T-helper 2 cell treated with Interferon-gamma antibody and Interleukin-4, amounts not matched to agents 5 μg/mL and 100 μg/mL, for 36 hours (primary cell): Measurements from ENCODE around the gene UBIAD1.
"Not testable (repeated sequence)": the region's sequence is repeated elsewhere in the genome, so short reads cannot be mapped to it uniquely, and the experiment has no call there.

ENCODE experiments used
- DNase-seq: peaks from one replicate; pipeline ENCODE4 v3.0.0; 2021; ENCODE audit warnings: low spot score
- H3K27ac Mint-ChIP-seq: one replicate; pipeline ENCODE4 v1.8.0; 2021; ENCODE audit warnings: mild to moderate bottlenecking, mixed read lengths
- H3K27me3 Mint-ChIP-seq: one replicate; pipeline ENCODE4 v1.8.0; 2021; ENCODE audit warnings: low read depth, mixed read lengths
- H3K36me3 Mint-ChIP-seq: one replicate; pipeline ENCODE4 v1.8.0; 2021; ENCODE audit warnings: low read depth, mixed read lengths
- H3K4me1 Mint-ChIP-seq: one replicate; pipeline ENCODE4 v1.8.0; 2021; ENCODE audit warnings: low read depth, mixed read lengths
- H3K4me3 Mint-ChIP-seq: one replicate; pipeline ENCODE4 v1.8.0; 2022; ENCODE audit warnings: mild to moderate bottlenecking, moderate library complexity, mixed read lengths
- H3K9me3 Mint-ChIP-seq: one replicate; pipeline ENCODE4 v1.8.0; 2021; ENCODE audit warnings: mixed read lengths

Gene UBIAD1

GRCh38 chr1:11262171-11263049 is 10.6 kb upstream of the UBIAD1 start, which contains the start of gene MTOR:
MTOR (minus strand) TSS chr1:11262551; CDS start chr1:11259409, 3,142 bp downstream.
- peak; percentile 98 for DNase-seq
- Mint-ChIP-seq H3K27me3 (peaks cover 2% of the 10 kb centered on the region), H3K27ac (peak within 1 kb of the TSS; percentile 86), H3K36me3 (peaks cover 14% of the 10 kb centered on the region), H3K9me3 (no peaks in the 10 kb centered on the region), H3K4me3 (peak within 1 kb of the TSS; percentile 97), H3K4me1 (peaks cover 9% of the 10 kb centered on the region)

- DNase-seq: no peak
- H3K4me1 Mint-ChIP-seq: peaks cover 7% of the 10 kb centered on the region
- H3K9me3 Mint-ChIP-seq: no peaks in the 10 kb centered on the region
- H3K27me3 Mint-ChIP-seq: peaks cover 4% of the 10 kb centered on the region
- no peak overlapping the region for H3K27ac Mint-ChIP-seq
- H3K36me3 Mint-ChIP-seq: peaks cover 2% of the 10 kb centered on the region
- H3K4me3 Mint-ChIP-seq: no peak overlapping the region
Measured at GRCh38 chr1:11266268-11267074, 6.5 kb upstream of the UBIAD1 start.

GRCh38 chr1:11267350-11268337 is 5.4 kb upstream of the UBIAD1 start:
- not testable (repeated sequence) for H3K4me3 Mint-ChIP-seq, H3K27me3 Mint-ChIP-seq, H3K36me3 Mint-ChIP-seq, H3K9me3 Mint-ChIP-seq, DNase-seq, H3K27ac Mint-ChIP-seq, H3K4me1 Mint-ChIP-seq

DNA sequence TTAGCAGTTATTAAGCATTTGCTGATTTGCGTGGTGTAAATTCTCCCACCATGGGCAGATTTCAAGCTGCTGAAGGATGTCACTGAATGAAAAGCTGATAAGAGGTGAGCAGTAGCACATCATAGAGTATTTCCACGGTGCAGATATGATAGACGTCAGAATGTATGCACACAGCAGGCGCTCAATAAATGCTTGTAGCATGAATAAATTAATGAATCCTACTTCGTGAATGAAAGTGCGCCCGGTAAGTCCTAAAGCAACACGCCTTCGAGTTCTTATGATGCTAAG is 510 bp upstream of the UBIAD1 start:
- no peaks in the 10 kb centered on the region for H3K9me3 Mint-ChIP-seq
- H3K36me3 Mint-ChIP-seq: peaks cover 20% of the 10 kb centered on the region
- H3K27ac Mint-ChIP-seq: no peak overlapping the region
- peak overlapping the region; percentile 51 for H3K4me3 Mint-ChIP-seq
- no peak for DNase-seq
- H3K27me3 Mint-ChIP-seq: peaks cover 3% of the 10 kb centered on the region
- H3K4me1 Mint-ChIP-seq: peaks cover 24% of the 10 kb centered on the region

- Mint-ChIP-seq H3K4me3 (peak overlapping the region; percentile 98), H3K36me3 (peaks cover 28% of the 10 kb centered on the region), H3K9me3 (no peaks in the 10 kb centered on the region), H3K4me1 (peaks cover 28% of the 10 kb centered on the region), H3K27me3 (peaks cover 3% of the 10 kb centered on the region), H3K27ac (peak overlapping the region; percentile 96)
- DNase-seq: no peak
Measured at GRCh38 chr1:11273595-11274234, 717 bp downstream of the UBIAD1 start.

- Mint-ChIP-seq H3K9me3 (no peaks in the 10 kb centered on the region), H3K27ac (no peak overlapping the region), H3K4me1 (peaks cover 58% of the 10 kb centered on the region), H3K27me3 (no peaks in the 10 kb centered on the region), H3K36me3 (peaks cover 70% of the 10 kb centered on the region), H3K4me3 (no peak overlapping the region)
- no peak for DNase-seq
Measured at GRCh38 chr1:11279152-11279551, 6.2 kb downstream of the UBIAD1 start.

- peak overlapping the region; percentile 47 for H3K27ac Mint-ChIP-seq
- H3K4me1 Mint-ChIP-seq: peaks cover 60% of the 10 kb centered on the region
- peaks cover 71% of the 10 kb centered on the region for H3K36me3 Mint-ChIP-seq
- no peak for DNase-seq
- no peaks in the 10 kb centered on the region for H3K9me3 Mint-ChIP-seq
- H3K27me3 Mint-ChIP-seq: no peaks in the 10 kb centered on the region
- no peak overlapping the region for H3K4me3 Mint-ChIP-seq
Measured at GRCh38 chr1:11279630-11280029, 6.6 kb downstream of the UBIAD1 start.

- H3K27ac Mint-ChIP-seq: peak overlapping the region; percentile 95
- peaks cover 70% of the 10 kb centered on the region for H3K36me3 Mint-ChIP-seq
- H3K4me1 Mint-ChIP-seq: peaks cover 60% of the 10 kb centered on the region
- H3K27me3 Mint-ChIP-seq: no peaks in the 10 kb centered on the region
- H3K4me3 Mint-ChIP-seq: peak overlapping the region; percentile 41
- DNase-seq: no peak
- no peaks in the 10 kb centered on the region for H3K9me3 Mint-ChIP-seq
Measured at GRCh38 chr1:11280719-11281376, 7.8 kb downstream of the UBIAD1 start.

GRCh38 chr1:11281518-11282331 is 8.7 kb downstream of the UBIAD1 start:
- Mint-ChIP-seq H3K27me3 (no peaks in the 10 kb centered on the region), H3K4me1 (peaks cover 59% of the 10 kb centered on the region), H3K36me3 (peaks cover 71% of the 10 kb centered on the region), H3K4me3 (peak overlapping the region; percentile 41), H3K9me3 (no peaks in the 10 kb centered on the region), H3K27ac (peak overlapping the region; percentile 95)
- no peak for DNase-seq

- Mint-ChIP-seq H3K9me3 (no peaks in the 10 kb centered on the region), H3K27me3 (no peaks in the 10 kb centered on the region), H3K4me1 (peaks cover 55% of the 10 kb centered on the region), H3K4me3 (no peak overlapping the region), H3K36me3 (peaks cover 75% of the 10 kb centered on the region), H3K27ac (no peak overlapping the region)
- no peak for DNase-seq
Measured at GRCh38 chr1:11283151-11283550, 10.2 kb downstream of the UBIAD1 start.

- no peak for DNase-seq
- no peaks in the 10 kb centered on the region for H3K9me3 Mint-ChIP-seq
- peaks cover 66% of the 10 kb centered on the region for H3K36me3 Mint-ChIP-seq
- H3K4me3 Mint-ChIP-seq: peak overlapping the region; percentile 50
- H3K27ac Mint-ChIP-seq: peak overlapping the region; percentile 58
- no peaks in the 10 kb centered on the region for H3K27me3 Mint-ChIP-seq
- peaks cover 51% of the 10 kb centered on the region for H3K4me1 Mint-ChIP-seq
Measured at GRCh38 chr1:11284784-11285183, 11.8 kb downstream of the UBIAD1 start.
